Nucleus accumbens (tissue), 56 donors: ENCODE data around the gene SLC22A23.

Experiments used
- DNase-seq, 56 donors: peaks; one replicate each; lab custom pipeline; 2025; lab: John Stamatoyannopoulos, UW

Gene SLC22A23

DNA sequence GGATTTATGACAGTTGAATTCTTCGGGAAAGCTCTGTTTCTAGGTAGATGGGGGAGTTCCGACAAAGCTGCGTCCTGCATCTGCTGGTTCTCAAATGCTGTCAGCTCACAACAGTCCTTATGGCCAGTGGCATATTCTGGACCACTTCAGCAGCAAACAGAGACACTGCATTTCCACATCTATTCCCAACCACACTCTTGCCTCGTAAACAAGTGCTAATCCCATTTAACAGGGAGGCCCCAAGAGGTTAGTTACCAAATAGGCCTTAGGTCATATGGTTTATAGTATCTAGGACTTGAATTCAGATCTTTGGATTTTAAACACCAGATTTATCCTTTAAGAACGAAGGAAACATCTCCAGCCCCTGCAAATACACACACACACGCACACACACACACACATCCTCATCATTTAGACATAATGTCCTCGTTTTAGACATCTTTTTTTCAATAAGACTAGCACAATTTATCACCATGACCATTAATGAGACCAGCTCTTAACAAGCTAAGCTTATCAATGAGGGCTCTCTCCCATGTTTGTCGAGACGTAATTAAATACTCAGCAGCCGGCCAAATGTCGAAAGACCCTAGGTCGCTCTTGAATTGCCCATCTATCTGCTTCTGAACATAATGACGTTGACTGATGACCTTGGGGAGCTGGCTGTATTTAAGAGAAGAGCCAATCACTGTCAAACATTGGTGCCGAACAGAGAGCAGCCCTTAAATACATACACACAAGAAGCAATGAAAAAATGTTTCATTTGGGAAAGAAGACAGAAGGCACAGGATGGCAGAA lies 113.6 kb downstream of the SLC22A23 start:
- DNase-seq = no peak

DNA sequence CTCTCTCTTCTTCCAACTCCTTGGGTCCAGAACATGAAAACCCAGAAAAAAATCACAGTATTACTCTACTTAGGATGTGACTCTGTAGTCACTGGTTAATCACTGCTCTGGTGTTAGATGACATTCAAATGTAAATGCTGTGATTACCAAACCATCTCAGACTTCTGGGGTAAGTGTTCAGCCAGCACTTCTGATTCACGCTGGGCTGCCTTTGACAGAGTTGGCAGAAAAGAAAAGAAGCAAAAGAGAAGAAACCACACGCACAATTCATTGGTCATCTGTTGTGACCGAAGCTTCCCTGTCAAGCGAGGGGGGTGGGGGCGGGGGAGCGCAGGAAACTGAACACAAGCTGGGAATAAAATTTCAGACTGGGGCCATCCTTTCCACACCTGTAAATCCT lies 115.4 kb downstream of the SLC22A23 start:
- DNase-seq = peak in 17 of 56 donors; percentile 17 to 72 (median 33)

DNA sequence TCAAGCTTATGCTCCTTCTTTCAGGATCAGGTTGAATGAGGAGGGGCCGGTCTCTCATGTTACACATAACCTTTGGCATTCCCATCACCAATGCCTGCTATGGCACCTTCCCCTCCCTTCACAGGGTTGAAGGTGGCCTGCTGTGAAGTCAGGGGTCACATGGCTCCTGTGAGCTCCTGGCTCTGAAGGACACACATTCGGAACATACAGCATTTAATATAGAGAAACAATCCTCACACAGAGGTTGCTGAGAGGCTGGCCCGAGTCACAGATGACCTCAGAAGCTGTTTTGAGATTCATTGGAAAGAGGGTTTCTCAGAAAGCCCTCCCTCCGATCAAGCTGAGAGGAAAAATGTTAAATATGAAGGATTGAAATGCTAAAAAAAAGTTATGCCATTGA lies 116.0 kb downstream of the SLC22A23 start:
- no peak for DNase-seq

DNA sequence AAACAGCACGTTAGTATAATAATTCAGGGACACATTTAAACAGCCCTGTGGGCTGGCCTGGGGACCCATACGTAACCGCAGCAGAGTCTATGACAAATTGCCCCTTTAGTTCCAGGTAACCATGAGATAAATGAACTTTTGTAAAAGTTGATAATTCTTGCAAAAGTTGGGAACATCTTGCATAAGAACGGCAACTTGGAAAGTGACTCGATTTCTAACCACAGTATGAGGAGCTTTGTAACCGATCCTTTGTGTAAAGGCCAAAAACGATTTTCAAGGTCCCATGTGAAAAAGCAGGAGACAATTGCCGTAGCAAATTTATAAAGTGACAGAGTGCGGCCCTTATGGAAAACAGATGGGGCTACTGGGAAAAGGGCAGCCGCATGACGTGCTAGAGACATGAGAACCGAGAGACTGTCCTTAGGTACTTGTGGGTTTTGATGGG lies 116.5 kb downstream of the SLC22A23 start:
- no peak for DNase-seq

DNA sequence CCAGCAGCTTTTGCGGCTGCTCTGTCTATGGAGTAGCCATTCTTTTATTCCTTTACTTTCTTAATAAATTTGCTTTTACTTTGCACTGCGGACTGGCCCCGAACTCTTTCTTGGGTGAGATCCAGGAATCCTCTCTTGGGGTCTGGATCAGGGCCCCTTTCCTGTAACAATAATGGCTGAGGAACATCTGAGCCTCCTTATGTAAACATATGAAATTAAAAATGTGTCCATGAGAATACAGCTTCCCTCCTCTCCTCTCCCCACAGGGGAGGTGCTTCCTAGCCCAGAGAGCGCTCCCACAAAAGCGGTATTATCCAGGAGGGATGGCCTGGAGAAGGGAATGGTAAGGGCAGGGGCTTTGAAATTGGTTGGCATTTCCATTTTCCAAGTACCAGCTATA lies 117.0 kb downstream of the SLC22A23 start:
- no peak for DNase-seq

DNA sequence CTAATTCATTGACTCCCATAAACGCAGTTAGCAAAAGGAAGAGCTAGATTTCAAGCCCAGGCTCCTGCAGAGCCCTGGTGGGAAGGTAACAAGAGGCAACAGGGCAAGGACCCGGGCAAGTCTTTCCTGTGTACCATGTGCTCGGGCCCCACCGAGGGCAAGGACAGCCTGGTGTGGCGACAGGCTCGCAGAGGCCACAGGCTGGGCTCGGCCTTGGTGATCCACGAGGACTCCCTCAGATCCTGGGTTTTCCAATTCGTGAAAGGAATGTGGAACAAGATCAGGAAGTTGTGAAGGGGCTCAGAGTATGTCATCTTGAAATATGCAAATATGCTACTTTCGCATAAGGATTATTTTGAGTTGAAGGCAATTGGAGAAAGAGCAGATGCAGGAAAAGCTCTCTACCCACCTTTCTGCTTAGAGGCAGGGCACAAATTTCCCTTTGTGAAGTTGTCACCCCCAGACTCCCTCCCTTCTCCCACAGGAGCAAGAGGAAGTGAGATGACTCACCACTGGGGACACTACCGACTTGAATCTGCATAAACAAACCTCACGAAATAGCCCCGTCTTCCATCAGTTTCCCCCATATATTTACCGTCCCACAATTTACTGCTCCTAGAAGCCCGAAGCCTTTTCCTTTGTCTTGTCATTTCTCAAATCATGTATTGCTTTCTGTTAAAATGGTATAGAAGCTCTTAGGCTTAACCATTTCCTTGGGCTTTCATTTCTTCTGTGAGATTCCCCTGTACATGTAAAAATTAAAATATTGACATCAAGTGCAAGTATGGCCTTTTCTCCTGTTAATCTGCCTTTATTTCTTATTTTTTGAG lies 119.1 kb downstream of the SLC22A23 start:
- DNase-seq = peak in 1 of 56 donors; percentile 29

DNA sequence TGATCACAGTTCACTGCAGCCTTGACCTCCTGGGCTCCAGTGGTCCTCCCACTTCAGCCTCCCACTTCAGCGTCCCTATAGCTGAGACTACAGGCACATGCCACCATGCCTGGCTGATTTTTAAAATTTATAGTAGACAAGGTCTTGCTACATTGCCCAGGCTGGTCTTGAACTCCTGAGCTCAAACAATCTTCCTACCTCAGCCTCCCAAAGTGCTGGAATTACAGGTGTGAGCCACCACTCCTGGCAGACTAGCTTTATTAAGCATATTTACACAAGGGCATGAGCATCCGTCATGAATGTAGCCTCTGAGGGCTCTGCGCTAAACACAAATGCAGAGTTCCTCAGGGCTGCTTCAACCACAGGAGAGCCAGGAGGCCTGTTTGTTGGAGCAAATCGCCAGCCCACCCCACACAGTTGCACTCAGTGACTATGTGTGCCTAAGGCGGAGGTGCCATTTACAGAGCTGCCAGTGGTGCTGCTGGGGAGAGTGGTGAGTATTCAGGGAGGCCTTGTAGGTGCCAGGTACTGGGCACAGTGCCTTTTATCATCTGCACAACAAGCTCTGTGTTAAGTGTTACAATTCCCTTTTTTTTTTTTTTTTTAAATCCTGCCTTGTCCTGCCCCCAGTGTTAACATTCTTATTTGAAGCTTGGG lies 119.9 kb downstream of the SLC22A23 start:
- DNase-seq = no peak

DNA sequence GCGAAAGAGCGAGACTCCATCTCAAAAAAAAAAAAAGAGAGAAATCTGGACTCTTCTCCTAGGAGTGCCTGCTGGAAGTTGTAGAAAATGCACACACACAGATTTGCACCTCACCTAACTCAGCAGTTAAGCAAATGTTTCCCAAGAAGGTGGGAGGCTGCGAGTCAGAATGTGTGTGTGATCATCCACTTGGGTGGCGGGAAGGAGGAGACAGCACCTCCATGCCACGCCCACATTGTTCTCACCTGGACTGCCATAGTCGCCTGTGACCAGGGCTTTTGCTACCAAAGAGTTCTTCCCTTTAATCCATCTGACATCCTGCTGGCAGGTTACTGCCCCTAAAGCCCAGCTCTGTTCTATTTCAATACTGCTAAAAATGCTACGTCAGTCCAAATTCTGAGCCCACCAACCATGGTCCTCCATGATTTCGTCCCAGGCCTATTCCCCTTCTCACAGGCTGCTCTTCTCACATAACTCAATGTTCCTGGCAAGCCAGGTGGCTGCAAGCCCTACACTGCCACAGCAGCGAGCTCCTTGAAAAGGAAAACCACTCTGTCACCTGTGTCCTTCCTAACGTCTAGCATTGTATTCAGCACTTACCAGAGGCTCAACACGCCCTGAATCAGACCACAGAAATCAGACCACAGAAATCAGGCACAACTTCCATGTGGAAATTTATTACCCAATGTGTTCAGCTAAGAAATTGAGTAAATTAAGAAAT lies 120.6 kb downstream of the SLC22A23 start:
- peak in 1 of 56 donors; percentile 20 for DNase-seq

DNA sequence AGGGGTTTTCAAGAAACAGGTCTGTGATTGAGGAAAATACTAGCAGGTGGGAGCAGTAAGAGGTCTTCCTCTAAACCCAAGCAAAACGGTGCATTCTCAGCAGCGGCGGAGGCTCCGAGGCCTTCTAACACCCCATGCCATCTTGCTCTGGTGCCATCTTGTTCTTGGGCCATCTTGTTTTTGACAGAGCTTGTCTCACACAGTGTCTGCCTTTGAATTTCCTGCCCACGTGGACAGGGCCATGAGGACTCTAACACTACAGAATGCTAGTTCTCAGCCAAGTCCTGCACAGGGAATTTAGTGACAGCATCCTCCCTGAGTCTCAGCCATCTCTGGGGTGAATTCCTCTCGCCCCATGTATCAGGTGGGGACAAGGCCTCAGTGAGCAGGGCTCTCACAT lies 121.7 kb downstream of the SLC22A23 start:
- no peak for DNase-seq

DNA sequence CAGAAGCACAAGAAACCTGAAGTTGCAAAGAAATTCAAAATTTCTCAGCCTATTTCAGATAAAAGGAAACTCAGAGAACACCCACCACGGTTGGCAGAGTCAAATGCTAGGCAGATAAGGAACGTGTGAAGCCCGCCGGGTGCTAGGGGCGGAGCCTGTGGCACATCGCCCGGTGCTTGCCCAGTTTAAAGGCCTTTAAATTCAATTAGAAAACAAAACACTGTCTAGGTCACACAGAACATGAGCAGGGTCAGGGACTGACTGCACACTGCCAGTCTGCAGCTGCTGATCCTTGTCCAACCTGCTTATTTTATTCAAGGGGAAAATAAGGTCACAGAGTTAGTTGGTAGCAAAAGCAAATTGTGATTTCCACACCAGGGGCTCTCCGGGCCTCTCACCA lies 122.3 kb downstream of the SLC22A23 start:
- peak in 16 of 56 donors; percentile 17 to 61 (median 28) for DNase-seq

DNA sequence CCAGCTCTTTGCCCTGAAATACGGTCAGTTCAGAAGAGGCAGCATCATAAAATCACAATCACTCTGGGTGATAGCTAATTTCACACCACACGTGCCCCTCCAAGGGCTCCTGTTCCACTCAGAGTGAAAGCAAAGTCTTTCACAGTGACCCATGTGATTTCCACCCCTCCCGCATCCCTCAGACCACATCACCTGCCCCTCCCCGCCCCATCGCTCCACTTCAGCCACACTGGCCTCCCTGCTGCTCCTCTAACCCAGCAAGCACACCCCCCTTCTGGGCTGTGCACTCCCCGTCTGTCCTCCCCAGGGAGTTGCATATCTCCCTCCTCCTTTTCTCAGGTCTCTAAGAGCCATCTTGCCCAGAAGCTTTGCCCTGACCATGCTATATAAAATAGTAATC lies 123.6 kb downstream of the SLC22A23 start:
- no peak for DNase-seq

DNA sequence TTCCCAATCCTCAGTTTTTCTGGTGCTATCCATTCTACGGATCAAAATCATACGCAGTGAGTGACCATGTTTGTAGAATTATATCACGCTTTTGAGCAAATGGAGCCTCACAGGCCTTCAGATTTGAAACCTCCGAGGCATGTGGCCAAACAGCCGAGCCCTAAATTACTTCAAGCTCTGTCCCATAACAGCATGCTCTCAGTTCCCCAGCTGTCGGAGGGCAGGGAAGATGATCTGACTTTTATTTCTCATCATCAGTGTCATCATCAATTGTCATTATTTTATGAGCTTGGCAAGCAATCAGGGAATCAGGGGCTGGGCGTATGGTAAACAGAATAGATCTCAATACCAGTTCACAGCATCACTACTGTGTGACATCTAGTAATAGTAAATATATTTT lies 124.9 kb downstream of the SLC22A23 start:
- peak in 1 of 56 donors; percentile 28 for DNase-seq

DNA sequence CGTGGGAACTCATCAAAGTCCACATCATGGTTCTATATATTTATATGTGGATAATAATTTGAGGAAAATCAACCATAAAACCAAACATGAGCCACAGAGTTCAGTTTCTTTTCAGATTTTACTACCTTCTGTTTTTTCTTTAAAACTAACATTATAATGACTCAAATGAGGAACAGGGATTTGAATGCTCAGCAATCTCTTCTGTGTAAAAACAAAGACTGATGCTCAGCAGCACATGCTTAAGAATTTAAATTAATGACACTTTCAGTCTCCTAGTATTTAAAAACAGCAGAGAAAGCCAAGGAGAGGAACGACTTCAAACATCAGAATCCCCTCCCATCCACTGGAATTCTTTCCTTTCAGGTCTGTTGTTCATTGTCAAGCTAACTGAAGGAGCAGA lies 125.4 kb downstream of the SLC22A23 start:
- no peak for DNase-seq

DNA sequence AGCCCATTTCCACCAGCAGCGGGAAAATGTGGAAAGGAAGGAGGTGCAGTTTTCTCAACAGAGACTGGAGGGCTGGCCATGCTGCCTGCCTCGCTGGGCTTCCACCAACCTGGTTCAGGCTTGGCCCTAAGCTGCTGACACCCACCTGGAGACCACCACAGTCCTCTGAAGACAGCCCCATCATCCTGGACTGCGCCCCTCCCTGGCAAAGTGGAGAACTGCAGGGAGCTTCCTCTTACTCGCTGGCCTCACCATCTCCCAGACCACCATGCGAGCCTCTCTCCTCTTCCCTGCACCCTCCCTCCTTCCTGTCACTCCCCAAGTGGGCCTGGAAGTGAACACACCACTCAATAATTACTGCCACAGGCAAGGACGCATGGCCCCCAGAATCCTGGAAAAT lies 126.7 kb downstream of the SLC22A23 start:
- DNase-seq = no peak

DNA sequence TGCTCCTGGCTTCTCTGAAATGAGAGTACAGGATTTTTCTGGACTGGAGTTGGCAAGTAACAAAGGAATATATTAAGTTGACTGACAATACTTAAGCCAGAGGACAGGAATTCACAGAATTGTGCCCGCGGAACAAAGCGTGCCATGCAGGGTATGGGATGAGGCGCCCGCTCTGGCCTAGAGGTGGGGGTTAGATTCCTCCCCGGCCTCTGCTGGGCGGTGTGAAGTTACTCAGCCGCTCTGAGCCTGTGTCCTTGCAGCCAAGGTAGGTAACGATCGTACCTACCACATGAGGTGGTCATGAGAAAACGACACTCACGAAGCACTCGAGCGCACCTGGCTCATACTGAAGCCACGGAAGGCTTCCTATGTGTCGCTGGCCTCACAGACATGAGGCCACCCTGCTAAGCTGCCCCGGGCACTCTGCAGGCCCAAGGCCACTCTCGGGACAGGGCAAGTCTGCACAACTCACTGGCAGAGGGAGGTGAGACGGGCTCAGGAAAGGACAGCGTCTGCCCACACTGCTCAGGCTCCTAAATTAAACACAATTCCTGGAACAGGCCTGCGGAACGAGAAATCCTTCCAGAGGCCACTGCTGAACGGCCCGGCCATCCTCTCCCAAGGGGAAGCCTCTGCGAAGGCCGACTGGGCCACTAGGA lies 127.3 kb downstream of the SLC22A23 start:
- DNase-seq = peak in 1 of 56 donors; percentile 20

DNA sequence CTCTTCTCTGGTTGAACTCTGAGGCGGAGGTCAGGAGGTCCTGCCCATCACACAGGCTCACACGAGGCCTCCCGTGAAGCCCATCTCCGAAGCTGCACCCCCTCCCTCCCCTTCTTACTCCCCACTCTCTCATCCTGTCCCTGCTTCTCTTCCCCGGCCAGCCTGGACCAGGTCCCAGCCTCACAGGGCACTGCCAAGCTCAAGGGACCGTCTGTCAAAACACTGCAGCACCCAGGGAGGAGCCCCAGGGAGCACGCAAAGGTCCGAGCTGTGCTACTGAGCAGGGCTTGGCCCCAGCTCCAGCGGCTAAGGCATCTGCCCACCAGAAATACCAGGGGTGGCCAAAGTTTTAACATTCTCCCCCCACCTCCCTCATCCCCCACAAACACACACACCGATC lies 128.1 kb downstream of the SLC22A23 start:
- peak in 36 of 56 donors; percentile 17 to 71 (median 37) for DNase-seq

DNA sequence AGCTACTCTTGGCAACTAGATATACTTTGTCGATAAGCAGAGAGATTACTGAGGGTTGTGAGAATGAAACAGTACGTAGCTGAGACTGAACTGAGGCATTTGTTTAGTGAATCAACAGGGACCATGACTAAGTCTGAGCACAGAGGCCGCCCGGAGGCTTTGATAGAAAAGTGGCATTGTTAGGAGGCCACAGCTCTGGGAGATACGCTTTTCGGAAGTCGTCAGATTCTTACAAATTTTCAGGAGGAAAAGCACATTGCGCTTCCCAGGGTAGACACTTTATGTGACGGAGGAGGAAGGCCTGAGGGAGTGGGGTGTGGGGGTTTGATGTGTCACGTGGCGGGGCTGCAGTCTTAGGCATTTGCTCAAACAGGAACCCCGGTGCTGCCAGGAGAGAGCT lies 128.7 kb downstream of the SLC22A23 start:
- DNase-seq = peak in 2 of 56 donors; percentile 16 to 72

DNA sequence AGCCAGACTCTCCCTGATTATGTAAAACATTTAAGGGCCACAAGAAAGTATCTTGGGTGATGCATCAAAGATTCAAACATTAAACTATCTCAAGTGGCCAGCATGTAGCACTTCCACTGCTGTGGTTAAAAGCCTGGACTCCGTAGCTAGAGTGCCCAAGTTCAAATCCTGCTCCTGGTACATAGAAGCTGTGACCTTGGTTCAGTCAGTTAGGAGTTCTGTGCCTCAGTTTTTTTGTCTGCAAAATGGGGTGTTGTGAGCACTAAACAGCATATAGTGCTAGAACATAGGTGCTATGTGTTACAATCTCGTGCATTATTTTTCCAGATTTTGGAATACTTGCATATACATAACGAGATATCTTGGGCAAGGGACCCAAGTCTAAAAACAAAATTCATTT lies 129.4 kb downstream of the SLC22A23 start:
- DNase-seq = no peak

DNA sequence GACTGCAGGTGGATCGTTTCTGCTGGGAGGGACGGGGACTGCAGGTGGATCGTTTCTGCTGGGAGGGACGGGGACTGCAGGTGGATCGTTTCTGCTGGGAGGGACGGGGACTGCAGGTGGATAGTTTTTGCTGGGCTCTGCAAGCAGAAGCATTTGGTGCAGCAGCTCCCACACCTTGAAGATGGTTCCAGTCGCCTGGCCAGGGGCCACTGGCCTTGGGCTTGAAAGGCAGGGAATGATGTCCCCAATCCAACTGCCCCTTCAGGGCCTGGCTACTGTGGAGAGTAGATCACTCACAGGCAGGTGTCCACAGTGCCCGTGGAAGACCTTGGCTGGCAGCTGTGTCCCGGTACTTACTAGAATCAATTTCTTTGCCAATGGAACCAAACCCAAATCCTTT lies 129.9 kb downstream of the SLC22A23 start:
- no peak for DNase-seq
